Glomerular visceral epithelial cell (primary cell): ENCODE measurements around the gene WNT11.

Experiments
- DNase-seq: peaks from one replicate; pipeline ENCODE4 v3.0.0-alpha.2; 2016; ENCODE audit errors: extremely low spot score

The WNT11 gene

DNA sequence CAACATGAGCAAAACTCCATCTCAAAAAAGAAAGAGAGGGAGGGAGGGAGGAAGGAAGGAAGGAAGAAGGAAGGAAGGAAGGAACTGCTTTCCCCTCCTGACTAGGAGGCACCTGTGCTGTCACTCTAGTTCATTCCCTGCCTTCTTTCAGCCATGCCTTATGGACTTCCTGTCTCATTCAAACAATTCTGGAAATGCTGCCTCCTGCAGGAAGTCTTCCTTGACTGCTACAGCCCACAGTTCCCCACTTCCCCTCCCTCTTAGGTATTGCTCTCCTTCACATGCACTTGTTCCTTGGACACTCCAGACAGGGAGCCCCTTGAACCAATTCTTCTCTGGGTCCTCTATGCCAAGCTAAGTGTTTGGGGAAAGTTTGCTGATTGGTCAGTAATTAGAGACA lies 31.6 kb upstream of the WNT11 start:
- no peak for DNase-seq

DNA sequence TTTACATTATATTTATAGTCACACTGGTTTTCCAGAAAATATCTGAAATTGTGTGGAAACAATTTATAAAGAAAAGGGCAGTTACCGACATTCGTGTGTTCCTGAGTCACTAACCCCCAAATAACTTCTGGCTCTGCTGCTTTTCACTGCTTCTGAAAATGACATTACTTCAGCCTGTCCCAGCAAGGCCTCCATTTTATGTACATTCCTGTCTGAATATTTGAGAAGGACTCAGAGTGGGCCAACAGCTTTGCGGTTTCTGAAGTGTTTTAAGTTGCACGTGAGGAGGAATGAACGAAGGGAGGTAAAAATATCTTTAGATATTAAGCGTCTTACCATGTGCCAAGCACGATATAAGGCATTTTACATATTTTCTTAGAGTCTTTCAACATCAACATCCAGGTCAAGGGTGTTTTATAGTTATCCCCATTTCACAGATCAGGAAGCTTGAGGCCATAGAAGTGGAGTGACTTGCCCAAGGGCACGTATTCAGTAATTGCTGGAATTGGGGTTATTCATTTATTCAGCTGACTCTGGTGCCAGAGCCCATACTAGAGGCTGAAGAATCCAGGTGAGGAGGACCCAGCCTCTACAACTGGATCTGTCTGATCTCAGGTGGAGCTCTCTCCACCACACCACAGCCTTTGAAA lies 30.8 kb upstream of the WNT11 start:
- no peak for DNase-seq

DNA sequence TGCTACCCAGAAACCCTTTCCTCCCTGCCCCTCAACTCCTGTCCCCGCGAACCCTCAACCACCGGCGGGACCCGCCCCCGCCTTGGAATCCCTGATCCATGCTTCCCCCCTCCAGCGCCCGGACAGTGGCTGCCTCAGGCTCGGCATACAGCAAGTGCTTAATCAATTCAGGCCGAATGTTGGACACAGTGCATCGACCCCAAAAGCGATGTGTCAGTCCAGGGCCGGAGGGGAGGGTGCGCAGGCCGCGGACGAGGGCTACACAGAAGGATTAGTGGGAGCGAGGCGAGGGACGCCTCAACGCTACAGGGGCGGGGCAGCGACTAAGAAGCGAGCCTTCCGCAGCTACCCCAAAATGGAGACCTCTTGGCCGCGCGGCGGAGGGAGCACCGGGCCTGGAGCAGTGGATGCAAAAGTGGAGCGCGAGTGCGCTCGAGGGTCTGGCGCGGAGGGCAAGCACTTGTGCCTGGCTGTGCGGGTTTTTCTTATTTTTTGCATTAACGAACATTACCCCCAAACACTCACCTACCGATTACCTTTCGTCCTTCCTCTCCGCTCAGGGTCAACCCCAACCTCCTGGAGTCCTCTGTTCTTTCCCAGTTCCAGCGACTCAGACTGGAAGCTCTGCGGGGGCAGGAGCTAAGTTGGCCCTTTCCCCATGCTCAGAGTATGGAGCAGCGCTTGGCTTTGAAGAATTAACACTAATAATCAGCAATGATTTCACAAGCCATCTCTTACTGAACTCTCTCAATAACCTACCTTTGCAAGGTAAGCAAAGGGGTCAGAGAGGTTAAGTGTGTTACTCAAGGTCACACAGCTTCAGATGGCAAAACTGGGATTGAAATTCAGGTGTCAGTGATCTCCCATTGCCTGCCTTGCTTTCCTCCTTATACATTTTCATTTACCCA lies 30.0 kb upstream of the WNT11 start:
- peak; percentile 53 for DNase-seq

DNA sequence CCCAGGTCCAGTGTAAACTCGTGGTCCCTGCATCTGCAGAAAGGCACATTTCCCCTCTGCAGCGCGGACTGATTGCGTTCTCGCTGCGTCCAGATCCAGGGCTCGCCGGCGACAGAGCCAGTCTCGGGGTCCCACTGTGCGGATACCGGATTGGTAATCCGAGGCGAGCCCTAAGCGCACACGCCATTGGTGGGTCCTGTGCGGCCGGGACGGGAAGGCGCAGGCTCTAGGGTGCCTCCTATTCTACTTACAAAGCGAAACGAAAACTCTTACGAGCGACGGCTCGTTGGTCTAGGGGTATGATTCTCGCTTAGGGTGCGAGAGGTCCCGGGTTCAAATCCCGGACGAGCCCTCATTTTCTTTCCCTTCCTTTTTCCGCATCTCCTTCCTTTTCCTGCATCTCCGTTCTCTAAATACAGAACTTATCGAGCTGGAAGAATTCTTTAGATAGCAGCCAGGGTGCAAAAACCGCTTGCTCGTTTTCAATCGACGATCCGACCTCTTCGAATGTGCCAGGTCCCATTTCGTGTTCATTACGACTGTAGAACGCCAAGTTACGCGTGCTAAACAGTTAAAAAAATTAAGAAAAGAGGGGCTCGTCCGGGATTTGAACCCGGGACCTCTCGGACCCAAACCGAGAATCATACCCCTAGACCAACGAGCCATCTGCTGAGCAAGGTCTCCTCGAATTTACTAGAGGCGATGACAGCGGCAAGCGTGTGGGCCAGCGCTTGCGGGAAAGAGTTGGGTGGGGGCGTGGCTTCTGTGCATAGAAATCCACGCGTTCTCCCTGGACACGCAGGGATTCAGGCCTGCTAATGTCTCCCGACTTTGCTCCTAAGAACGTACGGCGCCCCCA lies 29.2 kb upstream of the WNT11 start:
- peak; percentile 91 for DNase-seq

DNA sequence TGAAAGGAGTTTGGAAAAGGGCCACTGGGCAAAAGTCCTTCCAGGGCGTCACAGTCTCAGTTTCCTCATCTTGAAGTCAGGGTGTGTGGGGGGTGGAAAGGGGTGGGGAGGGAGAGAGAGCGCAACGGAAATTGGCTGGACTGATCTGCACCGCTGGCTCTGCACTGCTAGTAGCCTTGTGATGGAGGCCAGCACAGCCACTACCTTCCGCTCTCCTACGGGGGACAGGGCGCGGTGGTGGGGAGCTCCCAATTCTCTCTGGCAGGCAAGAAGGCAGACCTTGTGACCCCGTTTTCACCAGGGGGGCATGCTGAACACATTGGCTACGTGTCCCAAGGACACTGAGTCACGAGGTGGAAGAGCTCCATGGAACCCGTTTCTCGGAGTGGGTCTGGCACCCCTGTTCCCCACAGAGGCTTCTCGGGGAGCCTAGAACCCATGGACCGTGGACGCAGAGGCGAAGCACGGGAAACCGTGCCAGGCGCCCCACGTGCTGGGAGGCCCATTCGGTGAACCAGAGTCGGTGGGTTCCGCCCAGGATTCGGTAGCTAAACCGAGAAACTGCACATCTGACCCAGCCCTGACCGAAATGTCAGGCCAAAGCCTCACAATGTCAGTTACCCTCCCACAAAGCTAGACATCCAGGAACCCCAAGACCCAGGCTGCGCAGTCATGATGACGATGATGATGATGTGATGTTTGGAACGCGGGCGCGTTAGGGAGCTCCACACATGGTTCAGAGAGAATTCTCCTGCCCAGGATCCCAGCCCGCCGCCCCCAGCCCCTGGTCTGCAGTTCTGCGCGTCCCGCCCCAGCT lies 28.3 kb upstream of the WNT11 start:
- no peak for DNase-seq

DNA sequence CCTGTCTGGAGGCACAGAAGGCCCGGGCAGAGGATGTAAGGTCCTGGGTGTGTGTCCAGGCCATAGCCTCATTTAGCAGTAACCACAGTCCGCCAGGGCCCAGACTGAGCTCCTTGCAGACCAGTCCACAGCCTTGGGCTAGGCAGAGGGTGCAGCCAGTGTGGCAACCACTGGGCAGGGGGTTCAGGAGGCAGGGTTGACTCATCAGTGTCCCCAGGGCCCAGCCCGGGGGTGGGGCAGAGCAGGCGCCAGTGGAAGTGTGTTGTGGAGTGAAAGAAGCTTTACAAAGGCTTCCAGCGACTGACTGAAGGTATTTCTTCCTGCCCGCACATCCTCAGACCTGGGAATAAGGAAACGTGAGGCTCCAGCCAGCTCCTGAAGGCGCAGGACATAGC lies 27.7 kb upstream of the WNT11 start:
- DNase-seq = no peak

DNA sequence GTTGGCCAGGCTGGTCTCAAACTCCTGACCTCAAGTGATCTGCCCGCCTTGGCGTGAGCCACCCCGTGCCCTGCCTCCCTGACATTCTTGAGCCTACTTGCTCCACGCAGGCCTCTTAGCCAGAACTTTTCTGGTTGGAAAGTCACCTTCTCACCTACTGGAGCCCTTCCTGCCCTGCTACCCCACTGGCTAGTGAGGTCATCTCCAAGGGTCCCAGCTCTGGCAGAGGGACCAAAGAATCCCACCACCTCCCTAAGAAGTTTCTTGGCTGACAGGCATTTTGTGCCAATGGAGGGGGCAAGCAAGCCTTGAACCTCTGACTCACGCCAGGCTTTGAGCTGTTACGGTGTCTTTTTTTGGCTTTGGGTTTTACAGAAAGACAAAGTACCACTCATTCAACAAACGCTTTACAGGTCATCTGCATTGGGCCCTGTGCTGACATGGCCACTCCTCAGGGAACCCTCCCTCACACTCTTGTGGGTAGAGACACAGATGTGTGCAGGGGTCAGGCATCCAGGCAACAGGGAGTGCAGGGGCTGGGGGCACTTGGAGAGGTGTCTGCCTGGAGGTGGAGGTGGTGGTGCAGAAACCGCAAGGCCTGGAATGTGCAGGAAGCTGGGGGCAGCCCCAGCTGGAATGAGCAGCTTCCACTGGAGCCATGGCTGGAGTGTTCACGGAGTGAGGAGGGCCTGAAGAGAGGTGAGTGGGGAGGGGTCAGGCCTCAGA lies 27.1 kb upstream of the WNT11 start:
- no peak for DNase-seq

DNA sequence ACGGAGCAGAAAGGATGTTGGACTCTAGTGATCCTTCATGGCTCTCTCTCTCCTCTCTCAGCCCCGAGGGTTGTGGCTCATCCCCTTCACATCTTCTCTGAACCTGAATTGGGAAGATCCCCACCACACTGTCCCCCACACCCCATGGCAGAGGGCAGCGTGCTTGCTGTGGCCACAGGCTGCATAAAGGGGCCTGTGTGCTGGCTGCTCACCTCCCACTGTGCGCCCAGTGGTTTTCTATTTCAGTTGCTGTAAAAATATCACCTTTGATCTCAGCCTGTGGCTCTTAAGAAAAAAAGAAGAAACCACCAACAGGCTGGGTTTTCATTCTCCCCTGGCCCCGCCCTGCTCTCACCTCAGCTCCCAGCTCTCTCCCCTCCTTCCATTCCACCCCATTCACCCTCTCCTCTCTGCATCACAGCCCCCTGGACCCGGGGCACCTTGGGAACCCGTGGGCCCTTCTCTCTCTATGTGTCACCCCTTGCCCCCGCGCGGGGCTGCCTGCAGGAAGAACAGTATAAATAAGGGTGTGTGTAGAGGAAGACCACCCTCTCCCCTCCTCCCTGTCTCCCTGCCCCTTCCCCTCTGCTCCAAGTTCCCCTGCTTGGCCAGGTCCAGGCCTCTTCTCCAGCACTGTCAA lies 25.8 kb upstream of the WNT11 start:
- no peak for DNase-seq

DNA sequence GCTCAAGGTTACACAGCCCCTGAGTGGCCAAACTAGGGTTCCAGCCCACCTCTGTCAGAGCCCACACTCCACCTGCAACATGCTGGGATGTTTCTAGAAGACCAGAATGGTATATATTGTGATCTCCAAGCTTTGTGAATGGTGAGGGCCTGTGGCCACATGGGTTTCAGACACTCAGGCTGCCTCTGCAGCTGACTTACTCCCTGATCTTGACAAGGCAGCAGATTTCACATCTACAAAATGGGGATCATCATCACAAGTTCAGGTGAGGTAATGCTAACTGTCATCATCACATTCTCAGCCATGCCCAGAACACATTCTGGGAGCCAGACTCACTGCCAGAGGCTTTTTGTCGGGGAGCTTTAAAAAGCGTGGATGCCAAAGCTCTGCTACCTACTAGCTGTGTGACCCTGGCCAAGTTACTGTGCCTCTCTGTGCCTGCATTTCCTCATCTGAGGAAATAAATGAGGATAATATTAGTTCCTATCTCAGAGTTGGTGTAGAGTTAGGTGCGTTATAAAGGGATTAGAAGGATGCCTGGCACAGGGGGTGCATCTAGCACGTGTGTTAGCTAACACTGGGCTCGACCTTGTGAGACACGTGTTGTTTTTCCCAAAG lies 24.9 kb upstream of the WNT11 start:
- DNase-seq = no peak

DNA sequence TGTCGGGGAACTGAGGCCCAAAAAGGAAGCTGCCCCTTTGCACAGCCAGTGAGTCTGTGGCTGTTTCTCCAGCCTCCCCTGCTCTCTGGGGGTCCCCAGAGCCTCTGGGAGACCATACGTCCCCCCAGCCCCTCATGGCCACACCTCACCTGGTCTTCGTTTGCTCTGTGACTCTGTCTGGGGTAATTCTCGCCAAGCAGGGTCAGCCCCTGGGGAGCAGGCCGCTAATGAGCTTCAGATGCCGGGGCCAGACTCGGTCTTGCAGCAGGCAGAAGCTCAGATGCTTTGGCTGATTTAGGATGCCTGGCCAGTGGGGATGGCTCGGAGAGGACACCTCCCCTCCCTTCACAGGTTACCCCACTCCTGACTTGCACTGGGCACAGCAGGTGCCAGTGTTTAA lies 24.1 kb upstream of the WNT11 start:
- DNase-seq = no peak

DNA sequence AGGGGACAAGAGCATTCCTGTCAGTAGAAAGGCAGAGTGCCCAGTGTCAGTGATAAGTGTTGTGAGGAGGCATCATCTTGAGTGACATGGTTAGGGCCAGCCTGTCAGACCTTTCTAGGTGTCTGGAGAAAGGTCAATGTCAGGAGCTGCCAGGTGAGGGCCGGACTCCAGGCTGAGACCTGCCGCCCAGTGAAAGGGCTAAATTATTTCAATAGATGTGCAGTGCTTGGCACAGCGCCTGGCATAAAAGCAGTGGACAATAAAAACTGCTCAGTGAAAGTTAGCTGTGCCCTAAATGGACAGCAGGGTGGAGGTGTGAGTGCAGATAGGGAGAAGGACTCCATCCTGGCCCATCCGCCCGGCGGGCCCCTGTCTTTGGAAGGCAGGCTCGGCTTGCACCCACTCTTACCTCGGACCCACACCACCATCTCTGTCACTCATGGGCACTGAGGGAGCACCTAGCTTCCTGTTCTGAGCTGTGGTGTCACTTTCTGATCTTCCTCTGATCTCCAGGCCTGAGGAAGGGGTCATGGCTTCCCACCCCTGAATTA lies 23.5 kb upstream of the WNT11 start:
- no peak for DNase-seq

DNA sequence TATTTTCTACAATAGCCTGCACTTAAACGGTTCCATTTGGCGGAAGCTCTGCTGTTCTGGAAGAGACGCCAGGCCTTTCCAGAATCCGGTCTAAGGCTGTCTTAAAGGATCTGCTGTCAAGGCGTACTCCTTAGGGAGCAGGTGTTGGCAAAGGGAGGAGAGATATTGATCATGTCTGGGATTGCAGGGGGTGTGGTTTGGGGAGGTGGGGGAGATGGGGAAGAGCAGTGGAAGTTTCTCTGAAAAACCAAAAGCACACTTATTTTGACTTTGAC lies 22.5 kb upstream of the WNT11 start:
- DNase-seq = no peak

DNA sequence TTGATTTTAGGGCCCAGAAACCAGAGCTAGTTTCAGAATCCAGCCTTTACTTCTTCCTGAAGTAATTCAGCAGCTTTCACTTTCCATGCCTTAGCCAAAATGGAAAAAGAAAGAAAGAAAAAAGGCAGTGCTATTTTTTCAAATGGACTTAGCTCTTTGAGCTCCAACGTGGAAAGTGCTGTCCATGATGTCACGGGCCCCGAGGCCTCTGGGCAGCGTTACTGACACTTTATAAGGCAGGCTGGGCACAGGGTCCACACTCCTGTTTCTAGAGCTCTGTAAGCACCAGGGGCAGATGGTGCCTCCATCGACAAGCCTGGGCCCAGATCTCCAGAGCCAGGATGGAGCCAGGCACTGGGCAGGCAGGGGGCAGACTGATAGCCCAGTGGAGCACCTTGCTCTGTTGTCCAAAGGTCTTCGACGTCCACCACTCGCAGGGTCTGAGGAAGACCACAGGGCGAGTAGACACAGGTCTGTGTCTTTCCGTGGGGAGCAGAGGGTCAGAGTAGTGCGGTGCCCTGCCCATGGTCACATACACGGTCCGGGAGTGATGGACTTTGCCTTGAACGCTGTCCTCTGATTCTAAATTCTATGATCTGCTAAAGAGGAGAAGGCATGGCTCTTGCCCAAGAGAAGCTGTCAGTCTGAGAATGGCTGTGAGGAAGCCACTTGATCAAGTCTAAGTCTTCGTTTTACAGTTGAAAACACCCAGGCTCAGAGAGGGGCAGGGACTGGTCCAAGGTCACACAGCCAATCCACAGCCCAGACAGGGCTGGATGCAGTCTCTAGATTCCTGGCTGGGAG lies 22.0 kb upstream of the WNT11 start:
- no peak for DNase-seq

DNA sequence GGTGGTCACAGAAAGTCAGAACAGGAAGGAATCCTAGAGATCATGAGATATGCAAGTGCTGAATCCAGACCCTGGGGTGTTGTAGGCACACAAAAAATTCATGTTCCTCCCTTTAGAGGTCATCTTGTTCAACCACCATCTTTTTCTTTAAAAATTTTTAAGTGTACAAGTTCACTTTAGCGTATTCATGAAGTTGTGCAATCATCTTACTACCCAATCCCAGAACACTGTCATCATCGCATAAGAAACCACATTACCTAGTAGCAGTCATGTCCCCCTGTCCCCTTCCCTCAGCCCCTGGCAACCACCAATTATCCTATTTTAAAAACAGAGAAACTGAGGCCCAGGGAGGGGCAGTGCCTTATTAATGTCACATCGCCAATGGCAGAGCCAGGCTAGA lies 20.3 kb upstream of the WNT11 start:
- no peak for DNase-seq

DNA sequence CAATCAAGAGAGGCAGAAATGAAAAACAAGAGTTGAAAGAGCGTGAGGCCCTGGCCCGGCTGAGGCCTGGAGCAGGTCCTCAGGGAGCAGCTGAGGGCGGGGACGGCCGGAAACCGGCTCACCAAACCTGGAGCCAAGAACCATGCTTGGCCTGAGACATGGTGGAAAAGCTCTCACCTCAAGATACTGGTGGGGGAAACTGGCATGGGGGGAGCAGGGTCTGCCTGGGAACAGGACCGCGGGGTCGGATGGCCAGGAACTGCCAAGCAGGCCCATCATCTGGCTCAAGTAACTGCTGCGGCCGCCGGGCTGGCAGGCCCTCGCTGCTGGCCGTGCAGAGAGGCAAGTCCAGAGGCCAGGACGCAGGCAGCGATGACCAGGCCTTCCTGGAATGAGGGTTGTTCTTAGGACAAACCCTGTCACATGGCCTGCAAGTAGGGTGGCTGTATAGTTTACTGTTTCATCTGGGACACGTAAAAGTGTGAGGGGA lies 18.9 kb upstream of the WNT11 start:
- no peak for DNase-seq

DNA sequence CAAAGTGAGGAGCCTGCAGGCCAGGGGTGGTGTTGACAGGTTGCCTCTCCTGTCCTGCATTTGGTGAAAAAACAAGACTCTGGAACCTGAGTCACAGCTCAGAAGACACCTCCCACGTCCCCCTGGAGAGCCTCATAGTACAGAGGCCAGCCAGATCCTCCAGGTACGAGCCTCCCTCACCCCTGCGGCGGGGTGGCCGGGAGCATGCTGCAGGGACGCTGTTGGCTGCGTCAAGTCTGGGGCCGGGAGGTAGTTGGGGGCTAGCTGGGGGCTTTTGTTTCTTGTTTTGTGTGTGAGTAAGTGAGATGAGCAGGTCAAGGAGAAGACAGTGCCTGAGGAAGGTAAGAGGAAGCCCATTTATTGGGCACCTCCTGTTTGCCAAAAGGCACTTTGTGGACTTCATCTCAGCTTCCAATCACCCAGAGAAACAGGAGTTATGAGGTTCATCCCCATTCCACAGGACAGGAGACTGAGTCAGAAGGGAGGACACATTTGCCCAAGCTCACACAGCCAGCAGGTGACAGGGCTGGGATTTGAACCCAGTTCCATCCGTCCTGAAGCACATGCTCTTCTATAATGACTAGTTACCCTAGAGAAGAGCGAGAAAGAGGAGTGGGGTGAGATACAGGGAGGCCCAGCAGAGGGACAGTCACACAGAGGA lies 18.3 kb upstream of the WNT11 start:
- no peak for DNase-seq

DNA sequence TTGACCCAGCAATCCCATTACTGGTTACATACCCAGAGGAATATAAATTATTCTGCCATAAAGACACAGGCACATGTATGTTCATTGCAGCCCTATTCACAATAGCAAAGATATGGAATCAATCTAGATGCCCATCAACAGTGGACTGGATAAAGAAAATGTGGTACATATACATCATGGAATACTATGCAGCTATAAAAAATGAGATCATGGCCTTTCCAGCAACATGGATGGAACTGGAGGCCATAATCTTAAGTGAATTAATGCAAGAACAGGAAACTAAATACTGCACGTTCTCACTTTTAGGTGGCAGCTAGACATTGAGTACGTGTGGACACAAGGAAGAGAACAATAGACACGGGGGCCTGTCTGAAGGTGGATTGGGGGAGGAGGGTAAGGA lies 15.1 kb upstream of the WNT11 start:
- DNase-seq = no peak

DNA sequence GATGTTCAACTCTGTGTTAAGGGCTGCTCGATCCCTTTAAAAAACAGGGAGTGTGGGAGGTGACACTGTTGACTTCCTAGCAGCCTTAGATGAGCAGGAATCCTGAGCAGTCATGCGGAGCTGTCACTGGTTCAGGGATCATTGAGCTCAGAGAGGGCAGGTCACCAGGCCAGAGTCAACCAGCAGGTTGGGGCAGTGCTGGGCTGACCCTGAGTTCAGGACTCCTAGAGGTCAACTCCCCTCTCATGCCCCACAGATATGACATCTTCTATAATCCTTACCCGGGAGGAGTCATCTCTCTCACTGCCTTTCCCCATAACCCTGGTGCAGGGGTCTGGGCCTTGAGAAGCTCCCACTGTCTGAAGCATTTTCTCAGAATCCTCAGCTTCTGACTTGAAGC lies 12.9 kb upstream of the WNT11 start:
- no peak for DNase-seq
